Fibroblast of skin of left quadriceps (primary cell): ENCODE data around the gene MED12L.

ENCODE experiments used
- DNase-seq, 2 experiments: peaks; one replicate each; pipeline ENCODE4 v3.0.0-alpha.2; 2013; ENCODE audit warnings: low read depth in 2 of 2

The MED12L gene

DNA sequence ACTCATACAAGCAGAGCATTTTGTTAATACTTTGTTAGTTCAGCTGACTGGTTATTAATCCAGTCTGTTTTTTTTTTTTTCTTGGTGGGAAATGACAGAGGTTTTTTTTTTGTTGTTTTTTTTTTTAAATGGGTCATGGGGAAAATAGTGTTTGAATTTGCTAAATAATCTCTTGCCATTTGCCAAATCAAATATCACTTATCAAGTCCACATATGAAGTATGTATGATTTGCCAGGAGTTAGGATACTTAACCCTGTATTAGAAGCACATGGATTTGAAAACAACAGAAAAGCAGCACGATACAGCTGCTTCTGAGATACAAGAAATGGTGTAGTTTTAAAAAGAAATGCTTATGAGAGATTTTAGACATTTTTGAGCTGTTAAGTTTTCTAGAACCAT is 171.3 kb downstream of the MED12L start:
- DNase-seq: no peak

GRCh38 chr3:151259664-151260063 is 174.2 kb downstream of the MED12L start:
- no peak for DNase-seq

DNA sequence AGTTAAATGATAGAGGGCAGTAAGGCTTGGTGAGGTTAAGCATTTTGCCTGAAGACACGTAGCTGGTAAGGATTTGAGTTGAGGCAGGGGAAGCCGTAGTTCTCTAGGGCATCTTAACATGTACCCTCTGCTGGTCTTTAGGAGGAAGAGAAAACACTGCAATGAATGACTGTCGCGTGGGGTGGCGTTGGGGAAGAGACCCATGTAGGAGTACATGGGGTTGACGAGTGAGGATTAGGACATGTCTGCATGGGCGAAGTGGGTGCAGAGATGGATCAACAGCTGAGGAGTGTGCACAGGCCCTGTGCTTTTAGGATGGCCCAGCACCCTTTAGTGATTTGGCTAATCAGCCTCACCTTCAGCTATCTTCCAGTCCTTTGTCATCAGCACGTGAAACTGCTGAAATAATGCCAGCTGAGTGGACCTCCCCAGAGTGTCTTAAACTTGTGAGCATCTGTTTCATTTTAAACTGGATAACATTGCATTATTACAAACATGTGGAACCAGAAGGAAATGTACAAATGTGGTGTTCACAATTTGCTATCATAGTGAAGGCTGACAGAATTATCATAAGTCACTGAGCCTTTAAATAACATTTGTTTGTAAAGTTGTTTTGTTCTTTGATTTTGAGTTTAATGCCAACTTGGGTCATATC is 177.5 kb downstream of the MED12L start:
- DNase-seq: peak; percentile 71 to 75

- DNase-seq: no peak
Observed at GRCh38 chr3:151264605-151265004, 179.1 kb downstream of the MED12L start.

DNA sequence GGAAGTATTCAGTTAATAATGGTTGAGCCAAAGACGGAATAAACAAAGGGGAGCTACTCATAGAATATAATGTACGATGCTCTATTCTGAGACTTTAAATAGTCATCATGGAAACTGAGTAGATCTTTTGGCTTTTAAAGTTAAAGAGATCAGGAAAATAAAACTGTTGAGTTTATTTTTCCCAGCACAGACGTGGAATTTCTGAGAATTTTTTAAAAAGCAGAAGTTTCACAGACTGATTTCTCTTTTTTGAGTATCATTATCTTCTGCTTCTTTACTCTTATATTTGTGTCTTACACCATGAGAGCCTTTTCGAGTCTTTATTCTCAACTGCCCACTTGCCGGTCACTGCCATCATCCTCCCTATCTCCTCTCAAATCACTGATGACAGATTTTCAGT is 179.7 kb downstream of the MED12L start:
- DNase-seq: no peak

GRCh38 chr3:151265866-151266265 is 180.4 kb downstream of the MED12L start:
- DNase-seq: no peak

- DNase-seq: no peak
Observed at GRCh38 chr3:151267066-151267465, 181.6 kb downstream of the MED12L start.

GRCh38 chr3:151268267-151269235 is 183.1 kb downstream of the MED12L start:
- DNase-seq: no peak

- DNase-seq: no peak
Observed at GRCh38 chr3:151269631-151270030, 184.2 kb downstream of the MED12L start.

GRCh38 chr3:151275091-151275490 is 189.6 kb downstream of the MED12L start:
- no peak for DNase-seq

- no peak for DNase-seq
Observed at GRCh38 chr3:151276038-151276686, 190.7 kb downstream of the MED12L start.

DNA sequence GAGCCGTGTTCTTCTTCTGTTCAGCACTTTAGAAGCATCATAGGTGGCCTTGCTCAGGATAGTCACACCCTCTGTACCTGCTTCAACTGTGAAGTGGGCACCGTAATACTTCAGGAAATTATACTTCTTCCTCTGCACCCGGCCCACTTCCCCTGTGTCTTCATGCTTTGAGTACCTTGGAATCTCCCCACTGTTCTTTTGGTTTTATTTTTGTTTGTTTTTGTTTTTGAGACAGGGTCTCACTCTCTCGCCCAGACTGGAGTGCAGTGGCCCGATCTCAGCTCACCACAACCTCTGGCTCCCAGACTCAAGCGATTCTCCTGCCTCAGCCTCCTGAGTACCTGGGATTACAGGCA is 191.2 kb downstream of the MED12L start:
- DNase-seq: no peak

DNA sequence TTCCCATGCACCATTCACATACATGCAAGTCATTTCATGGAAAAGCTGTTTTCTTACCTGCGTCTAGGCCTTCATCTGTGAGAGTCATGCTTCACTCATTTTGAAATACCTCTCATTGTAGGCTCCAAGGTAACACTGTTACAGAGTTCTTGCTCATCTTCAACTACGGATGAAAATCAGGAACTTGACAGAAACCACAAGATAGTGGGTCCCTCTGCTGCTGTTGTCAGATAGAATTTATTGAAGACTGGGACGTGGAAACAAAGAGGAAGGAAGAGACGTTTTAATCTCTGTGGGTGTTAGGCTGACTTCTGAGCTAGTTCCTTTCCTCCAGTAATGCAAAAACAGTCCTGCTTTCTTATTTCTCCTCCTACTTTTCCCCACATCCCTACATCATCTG is 192.8 kb downstream of the MED12L start, which contains the start of gene P2RY14:
P2RY14 (minus strand) TSS at position 313 of the 400 bp plus-strand sequence. CDS start 64,226 bp downstream, outside the sequence.
- no peak for DNase-seq

GRCh38 chr3:151281671-151282324 is 196.3 kb downstream of the MED12L start:
- DNase-seq: peak; percentile 72 to 73

GRCh38 chr3:151282921-151283320 is 197.5 kb downstream of the MED12L start:
- peak; percentile 45 to 50 for DNase-seq

GRCh38 chr3:151283387-151283786 is 197.9 kb downstream of the MED12L start:
- no peak for DNase-seq

- no peak for DNase-seq
Observed at GRCh38 chr3:151283907-151284461, 198.5 kb downstream of the MED12L start.

- no peak for DNase-seq
Observed at GRCh38 chr3:151285940-151286339, 200.5 kb downstream of the MED12L start.

GRCh38 chr3:151289445-151289844 is 204.0 kb downstream of the MED12L start:
- no peak for DNase-seq

- peak in 1 of 2 experiments; percentile 30 for DNase-seq
Observed at GRCh38 chr3:151290673-151291072, 205.2 kb downstream of the MED12L start.

GRCh38 chr3:151293127-151293526 is 207.7 kb downstream of the MED12L start:
- no peak for DNase-seq
